Astrocyte of the hippocampus (primary cell): ENCODE measurements around the gene KIFC1.
A peak's percentile ranks its signal among the peaks of the same experiment; 100 is the strongest.
"Not testable (repeated sequence)": the region's sequence is repeated elsewhere in the genome, so short reads cannot be mapped to it uniquely, and the experiment has no call there.

Experiments
- DNase-seq: peaks from one replicate; pipeline ENCODE4 v3.0.0; 2011; ENCODE audit warnings: low read depth, low spot score

KIFC1 gene

GRCh38 chr6:33391278-33391921 is at the start of gene KIFC1:
Gene KIFC1, plus strand, starts transcription at chr6:33391823. Its CDS starts 163 bp downstream, at chr6:33391986.
- DNase-seq: peak; percentile 100

GRCh38 chr6:33343606-33343952 is 48.0 kb upstream of the KIFC1 start:
- DNase-seq: not testable (repeated sequence)

- no peak for DNase-seq
Observed at GRCh38 chr6:33343953-33344611, 47.5 kb upstream of the KIFC1 start.

GRCh38 chr6:33344701-33345697 is 46.6 kb upstream of the KIFC1 start:
- DNase-seq: peak; percentile 95

GRCh38 chr6:33346972-33347371 is 44.7 kb upstream of the KIFC1 start:
- DNase-seq: peak; percentile 16

- DNase-seq: no peak
Observed at GRCh38 chr6:33347816-33348215, 43.8 kb upstream of the KIFC1 start.

- not testable (repeated sequence) for DNase-seq
Observed at GRCh38 chr6:33355860-33356259, 35.8 kb upstream of the KIFC1 start.

- no peak for DNase-seq
Observed at GRCh38 chr6:33356295-33356694, 35.3 kb upstream of the KIFC1 start.

- not testable (repeated sequence) for DNase-seq
Observed at GRCh38 chr6:33357160-33357871, 34.3 kb upstream of the KIFC1 start.

GRCh38 chr6:33359331-33359730 is 32.3 kb upstream of the KIFC1 start:
- DNase-seq: no peak

- DNase-seq: not testable (repeated sequence)
Observed at GRCh38 chr6:33363486-33363885, 28.1 kb upstream of the KIFC1 start.

- DNase-seq: peak; percentile 73
Observed at GRCh38 chr6:33364475-33365205, 27.0 kb upstream of the KIFC1 start.

GRCh38 chr6:33365206-33365971 is 26.2 kb upstream of the KIFC1 start:
- not testable (repeated sequence) for DNase-seq

GRCh38 chr6:33367009-33367714 is 24.5 kb upstream of the KIFC1 start:
- no peak for DNase-seq

- DNase-seq: not testable (repeated sequence)
Observed at GRCh38 chr6:33367715-33368025, 24.0 kb upstream of the KIFC1 start.

- DNase-seq: not testable (repeated sequence)
Observed at GRCh38 chr6:33371901-33372300, 19.7 kb upstream of the KIFC1 start.

- DNase-seq: no peak
Observed at GRCh38 chr6:33372526-33373123, 19.0 kb upstream of the KIFC1 start.

GRCh38 chr6:33373960-33374910 is 17.4 kb upstream of the KIFC1 start:
- no peak for DNase-seq
